Panc1 (cell line): ENCODE data around the gene CD93. TPM values are rescaled to one million over a fixed set of nuclear protein-coding genes. Genes with fewer than 3 reads are reported as not detected.

Source experiments
- ATAC-seq: fragments of 200-7000 bp; cut with Tn5 transposase; 2 replicates; pipeline ENCODE4 v1.9.1; 2020; ENCODE audit warnings: mild to moderate bottlenecking, moderate library complexity
- BruUV-seq: library from RNA; stranded (reverse); fragments of 400-500 nt; replicated peaks from 2 replicates; lab custom pipeline; 2021; lab: Mats Ljungman, UMichigan
- CTCF ChIA-PET: fragments of 300-600 bp; sonication (Branson Sonifier 250); formaldehyde crosslinking; loops from one replicate; lab custom pipeline; 2022; ENCODE audit warnings: antibody characterized with exemption; lab: Charles Lee
- POLR2A ChIA-PET: fragments of 300-600 bp; sonication (Branson Sonifier 250); formaldehyde crosslinking; loops from one replicate; lab custom pipeline; 2022; ENCODE audit warnings: antibody characterized with exemption; lab: Charles Lee
- DNase-seq: peaks from one replicate; pipeline ENCODE4 v3.0.0-alpha.2; 2010; ENCODE audit warnings: low read depth, low spot score
- H3K27ac ChIP-seq: 2 replicates; pipeline ENCODE4 v1.5.1; 2011; ENCODE audit warnings: mild to moderate bottlenecking, low read length, inconsistent platforms
- H3K27me3 ChIP-seq: fragments of 200-500 bp; sonication (Bioruptor generic); 2 replicates; pipeline ENCODE4 v1.6.0; 2014; ENCODE audit warnings: low read length, inconsistent platforms; ENCODE audit not compliant: control insufficient read depth, insufficient read depth
- H3K36me3 ChIP-seq: fragments of 200-500 bp; sonication (Bioruptor generic); 2 replicates; pipeline ENCODE4 v1.5.1; 2014; ENCODE audit warnings: inconsistent platforms, mild to moderate bottlenecking, low read length, moderate library complexity; ENCODE audit not compliant: control insufficient read depth, insufficient read depth
- H3K4me1 ChIP-seq: 2 replicates; pipeline ENCODE4 v1.5.1; 2011; ENCODE audit warnings: inconsistent platforms, mild to moderate bottlenecking, low read length, moderate library complexity; ENCODE audit not compliant: control insufficient read depth, insufficient read depth
- H3K4me3 ChIP-seq, 2 experiments: 2 replicates each; pipeline ENCODE4 v1.5.1; 2011 to 2012; ENCODE audit warnings: low read depth in 2 of 2, low read length in 2 of 2, mild to moderate bottlenecking in 2 of 2, inconsistent platforms in 1 of 2, moderate library complexity in 1 of 2
- H3K9me3 ChIP-seq: fragments of 200-500 bp; sonication (Bioruptor generic); 2 replicates; pipeline ENCODE4 v1.5.1; 2014; ENCODE audit warnings: low read depth, mild to moderate bottlenecking, inconsistent platforms, low read length, moderate library complexity; ENCODE audit not compliant: control insufficient read depth, insufficient read depth
- POLR2AphosphoS5 ChIP-seq: IDR thresholded peaks from 2 replicates; pipeline ENCODE4 v1.6.1; 2012; ENCODE audit warnings: mild to moderate bottlenecking, low read depth, low read length, moderate library complexity
- REST ChIP-seq, 2 experiments: IDR thresholded peaks; 2 replicates each; pipeline ENCODE4 v1.6.1; 2011 to 2012; ENCODE audit warnings: low read depth in 2 of 2, control low read depth in 1 of 2, low read length in 1 of 2, mild to moderate bottlenecking in 1 of 2, moderate library complexity in 1 of 2; ENCODE audit not compliant: insufficient read depth in 1 of 2
- SIN3A ChIP-seq: IDR thresholded peaks from 2 replicates; pipeline ENCODE4 v1.6.1; 2012; ENCODE audit warnings: low read depth, mild to moderate bottlenecking, low read length, moderate library complexity, borderline replicate concordance; ENCODE audit not compliant: insufficient read depth
- TCF7L2 ChIP-seq: IDR thresholded peaks from 2 replicates; pipeline ENCODE4 v1.6.1; 2011; ENCODE audit warnings: mild to moderate bottlenecking, low read depth, low read length, inconsistent platforms
- in situ Hi-C: cut with HindIII; loops from 2 replicates; pipeline ENCODE4 v1.10.0; 2016; ENCODE audit warnings: low sequenced_read_pairs, low pct_unique_long_range_greater_than_20kb
- intact Hi-C: fragments of 100-400 bp; cut with micrococcal nuclease; formaldehyde crosslinking; loops from one replicate; pipeline ENCODE4 v1.10.0; 2022; ENCODE audit not compliant: unreplicated experiment
- total RNA-seq: library from RNA; stranded (reverse); gene quantifications from one replicate; pipeline ENCODE4 v1.2.1, GENCODE V29; 2021; ENCODE audit not compliant: unreplicated experiment
- TF ChIP-seq, protein P1 (sequence below): fragments of 450-650 bp; IDR thresholded peaks from 2 replicates; pipeline ENCODE4 v1.5.1; 2017; ENCODE audit warnings: mild to moderate bottlenecking

Gene CD93
- total RNA-seq, 1 experiment from 2014 or later, result 0.10 TPM

DNA sequence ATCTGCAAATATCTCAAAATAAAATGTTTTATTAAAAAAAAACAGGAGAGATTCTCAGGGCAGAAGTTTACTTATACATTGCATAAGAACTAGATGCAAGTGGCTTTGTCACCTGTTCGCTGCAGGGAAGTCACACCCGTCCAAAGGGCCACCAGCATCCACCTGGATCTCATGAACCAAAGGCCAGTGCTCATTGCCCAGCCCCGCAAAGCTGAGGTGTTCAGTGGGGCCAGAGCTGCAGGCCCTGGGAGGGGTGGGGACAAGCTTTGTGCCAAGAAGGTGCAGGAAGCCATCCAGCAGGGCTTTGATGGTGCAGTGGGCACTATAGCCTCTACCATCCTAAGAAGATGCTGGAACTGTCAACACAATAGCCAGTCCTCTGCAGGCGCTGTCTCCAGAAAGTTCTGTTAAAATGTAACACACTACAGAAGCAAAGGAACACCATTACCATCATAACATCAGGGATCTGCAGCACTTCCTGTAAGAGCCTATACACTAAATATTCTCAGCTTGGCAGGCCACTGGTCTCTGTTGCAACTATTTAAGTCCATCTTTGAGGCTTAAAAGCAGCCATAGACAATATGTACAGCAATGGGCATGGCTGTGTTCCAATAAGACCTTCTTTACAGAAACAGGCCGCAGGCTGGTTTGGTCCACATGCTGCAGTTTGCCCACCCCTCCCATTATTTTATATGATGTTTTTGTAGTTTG is 15.7 kb upstream of the CD93 start:
- no peak for TF ChIP-seq SIN3A
- no peak for TF ChIP-seq TCF7L2
- TF ChIP-seq, protein P1, sequence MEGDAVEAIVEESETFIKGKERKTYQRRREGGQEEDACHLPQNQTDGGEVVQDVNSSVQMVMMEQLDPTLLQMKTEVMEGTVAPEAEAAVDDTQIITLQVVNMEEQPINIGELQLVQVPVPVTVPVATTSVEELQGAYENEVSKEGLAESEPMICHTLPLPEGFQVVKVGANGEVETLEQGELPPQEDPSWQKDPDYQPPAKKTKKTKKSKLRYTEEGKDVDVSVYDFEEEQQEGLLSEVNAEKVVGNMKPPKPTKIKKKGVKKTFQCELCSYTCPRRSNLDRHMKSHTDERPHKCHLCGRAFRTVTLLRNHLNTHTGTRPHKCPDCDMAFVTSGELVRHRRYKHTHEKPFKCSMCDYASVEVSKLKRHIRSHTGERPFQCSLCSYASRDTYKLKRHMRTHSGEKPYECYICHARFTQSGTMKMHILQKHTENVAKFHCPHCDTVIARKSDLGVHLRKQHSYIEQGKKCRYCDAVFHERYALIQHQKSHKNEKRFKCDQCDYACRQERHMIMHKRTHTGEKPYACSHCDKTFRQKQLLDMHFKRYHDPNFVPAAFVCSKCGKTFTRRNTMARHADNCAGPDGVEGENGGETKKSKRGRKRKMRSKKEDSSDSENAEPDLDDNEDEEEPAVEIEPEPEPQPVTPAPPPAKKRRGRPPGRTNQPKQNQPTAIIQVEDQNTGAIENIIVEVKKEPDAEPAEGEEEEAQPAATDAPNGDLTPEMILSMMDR, result no peak
- TF ChIP-seq REST (IDR thresholded peaks at IDR 0.05; ENCODE audit: insufficient read depth in 1 of 2, low read depth in 2 of 2, low read length in 1 of 2), result no peak
- no peak for TF ChIP-seq POLR2AphosphoS5
- ChIA-PET CTCF (no interaction called here), POLR2A (no interaction called here)
- no TSS peak for BruUV-seq
- no peak overlapping the region for H3K27ac ChIP-seq
- ATAC-seq, result no peak
- DNase-seq, result no peak
- in situ Hi-C loops (no loop called here), intact Hi-C loops (no loop called here)
- H3K4me1 ChIP-seq, result no peaks in the 10 kb centered on the region
- no peaks in the 10 kb centered on the region for H3K27me3 ChIP-seq
- H3K36me3 ChIP-seq, result no peaks in the 10 kb centered on the region
- H3K4me3 ChIP-seq, result no peak overlapping the region
- H3K9me3 ChIP-seq, result no peaks in the 10 kb centered on the region

DNA sequence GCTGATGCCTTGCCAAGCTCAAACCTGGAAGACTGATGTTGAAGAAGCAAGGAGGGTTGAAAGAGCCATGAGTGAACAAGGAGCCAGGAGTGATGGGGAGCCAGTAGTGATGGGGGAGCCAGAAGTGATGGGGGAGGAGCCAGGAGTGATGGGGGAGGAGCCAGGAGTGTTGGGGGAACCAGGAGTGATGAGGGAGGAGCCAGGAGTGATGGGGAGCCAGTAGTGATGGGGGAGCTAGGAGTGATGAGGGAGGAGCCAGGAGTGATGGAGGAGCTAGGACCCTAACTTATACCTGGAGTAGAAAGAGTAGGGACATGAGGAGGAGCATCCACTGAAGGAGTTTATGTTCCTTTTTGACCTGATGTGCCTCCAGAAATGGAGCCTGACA is 14.6 kb upstream of the CD93 start:
- no peaks in the 10 kb centered on the region for H3K4me1 ChIP-seq
- intact Hi-C loops (no loop called here), in situ Hi-C loops (no loop called here)
- no peaks in the 10 kb centered on the region for H3K36me3 ChIP-seq
- CTCF ChIA-PET, result no interaction called here
- POLR2A ChIA-PET, result no interaction called here
- TF ChIP-seq REST (IDR thresholded peaks at IDR 0.05; ENCODE audit: insufficient read depth in 1 of 2, low read depth in 2 of 2, low read length in 1 of 2) (no peak), TCF7L2 (no peak), SIN3A (no peak), POLR2AphosphoS5 (no peak)
- TF ChIP-seq, protein P1, result no peak
- no peaks in the 10 kb centered on the region for H3K9me3 ChIP-seq
- no peak for DNase-seq
- no peak overlapping the region for H3K4me3 ChIP-seq
- no TSS peak for BruUV-seq
- no peak overlapping the region for H3K27ac ChIP-seq
- ATAC-seq, result no peak
- no peaks in the 10 kb centered on the region for H3K27me3 ChIP-seq
